GM12892 (cell line): ENCODE results near the gene SERPINA12.

Source experiments
- POLR2A ChIP-seq: IDR thresholded peaks from 2 replicates; pipeline ENCODE4 v1.6.1; 2011; ENCODE audit warnings: low read depth, low read length, control low read depth
- POLR2AphosphoS5 ChIP-seq: IDR thresholded peaks from 2 replicates; pipeline ENCODE4 v1.6.1; 2011; ENCODE audit warnings: low read depth, low read length, control low read depth
- TAF1 ChIP-seq: IDR thresholded peaks from 2 replicates; pipeline ENCODE4 v1.6.1; 2011; ENCODE audit warnings: low read depth, mild to moderate bottlenecking, control low read depth, low read length, borderline replicate concordance

DNA sequence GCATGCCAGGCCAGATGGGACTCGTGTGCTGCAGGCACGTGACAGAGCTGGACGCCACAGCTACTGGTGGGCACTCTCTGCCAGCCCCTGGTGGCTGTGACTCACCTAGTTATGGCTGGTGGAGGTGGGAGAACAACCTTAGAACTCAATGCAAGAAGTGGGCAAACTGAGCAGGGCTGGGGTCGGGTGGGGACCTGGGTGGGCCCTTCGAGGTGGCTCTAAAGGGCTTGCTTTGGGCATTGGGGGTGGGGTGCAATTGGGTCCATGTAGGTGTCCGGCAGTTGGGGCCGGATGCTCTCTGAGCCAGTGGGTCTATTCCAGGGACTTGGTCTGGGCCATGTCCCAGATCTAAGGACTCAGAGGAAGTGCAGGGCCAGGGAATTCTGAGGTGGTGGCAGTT is 5.1 kb upstream of the SERPINA12 start:
- TF ChIP-seq POLR2AphosphoS5 (no peak), POLR2A (no peak), TAF1 (no peak)
